NOMO-1 treated with dmso at 0.1 percent for 144 hours (cell line): ENCODE results near the gene PIGV.

Experiments
- DNase-seq: peaks from one replicate; lab custom pipeline; 2025; ENCODE audit not compliant: unreplicated experiment; lab: John Stamatoyannopoulos, UW

Gene PIGV

DNA sequence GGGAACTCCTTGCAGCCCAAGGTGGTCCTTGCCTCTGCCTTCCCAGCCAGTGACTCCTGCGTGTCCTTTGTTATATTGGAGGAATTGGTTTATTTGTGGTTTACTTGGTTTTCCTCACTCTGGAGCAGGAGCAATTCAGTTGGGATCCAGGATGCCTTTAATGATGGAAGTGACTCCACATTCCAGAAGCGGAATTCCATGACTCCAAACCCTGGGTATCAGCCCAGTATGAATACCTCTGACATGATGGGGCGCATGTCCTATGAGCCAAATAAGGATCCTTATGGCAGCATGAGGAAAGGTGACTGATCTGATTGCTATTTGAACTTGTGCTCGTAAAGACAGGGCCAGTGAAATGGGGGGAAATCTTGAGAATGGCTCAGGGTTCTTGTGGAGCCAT is 15.1 kb upstream of the PIGV start:
- DNase-seq = no peak

DNA sequence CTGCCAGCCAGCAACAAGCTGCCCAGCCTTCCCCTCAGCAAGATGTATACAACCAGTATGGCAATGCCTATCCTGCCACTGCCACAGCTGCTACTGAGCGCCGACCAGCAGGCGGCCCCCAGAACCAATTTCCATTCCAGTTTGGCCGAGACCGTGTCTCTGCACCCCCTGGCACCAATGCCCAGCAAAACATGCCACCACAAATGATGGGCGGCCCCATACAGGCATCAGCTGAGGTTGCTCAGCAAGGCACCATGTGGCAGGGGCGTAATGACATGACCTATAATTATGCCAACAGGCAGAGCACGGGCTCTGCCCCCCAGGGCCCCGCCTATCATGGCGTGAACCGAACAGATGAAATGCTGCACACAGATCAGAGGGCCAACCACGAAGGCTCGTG is 13.3 kb upstream of the PIGV start:
- DNase-seq = no peak

DNA sequence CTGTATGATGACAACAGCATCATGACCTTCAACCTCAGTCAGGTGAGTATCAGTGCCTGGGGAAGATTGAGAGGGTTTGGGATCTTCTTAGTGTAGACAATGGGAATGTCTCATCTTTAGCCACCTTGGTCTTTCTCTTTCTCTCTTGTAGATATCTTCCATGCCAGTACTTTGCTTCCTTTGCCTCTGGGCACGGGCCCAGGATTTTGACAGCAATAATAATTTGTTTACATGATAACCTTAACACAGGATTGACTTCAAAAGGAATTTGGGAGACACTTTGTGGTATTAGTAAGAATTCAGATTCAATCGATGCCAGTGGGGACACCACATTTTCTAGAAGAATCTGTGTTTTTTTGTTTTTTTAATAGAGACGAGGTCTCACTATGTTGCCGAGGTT is 12.1 kb upstream of the PIGV start:
- no peak for DNase-seq

DNA sequence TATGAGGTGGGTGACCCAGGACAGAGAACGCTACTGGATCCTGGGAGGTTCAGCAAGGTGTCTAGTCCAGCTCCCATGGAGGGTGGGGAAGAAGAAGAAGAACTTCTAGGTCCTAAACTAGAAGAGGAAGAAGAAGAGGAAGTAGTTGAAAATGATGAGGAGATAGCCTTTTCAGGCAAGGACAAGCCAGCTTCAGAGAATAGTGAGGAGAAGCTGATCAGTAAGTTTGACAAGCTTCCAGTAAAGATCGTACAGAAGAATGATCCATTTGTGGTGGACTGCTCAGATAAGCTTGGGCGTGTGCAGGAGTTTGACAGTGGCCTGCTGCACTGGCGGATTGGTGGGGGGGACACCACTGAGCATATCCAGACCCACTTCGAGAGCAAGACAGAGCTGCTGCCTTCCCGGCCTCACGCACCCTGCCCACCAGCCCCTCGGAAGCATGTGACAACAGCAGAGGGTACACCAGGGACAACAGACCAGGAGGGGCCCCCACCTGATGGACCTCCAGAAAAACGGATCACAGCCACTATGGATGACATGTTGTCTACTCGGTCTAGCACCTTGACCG is 8.6 kb upstream of the PIGV start:
- DNase-seq = no peak

DNA sequence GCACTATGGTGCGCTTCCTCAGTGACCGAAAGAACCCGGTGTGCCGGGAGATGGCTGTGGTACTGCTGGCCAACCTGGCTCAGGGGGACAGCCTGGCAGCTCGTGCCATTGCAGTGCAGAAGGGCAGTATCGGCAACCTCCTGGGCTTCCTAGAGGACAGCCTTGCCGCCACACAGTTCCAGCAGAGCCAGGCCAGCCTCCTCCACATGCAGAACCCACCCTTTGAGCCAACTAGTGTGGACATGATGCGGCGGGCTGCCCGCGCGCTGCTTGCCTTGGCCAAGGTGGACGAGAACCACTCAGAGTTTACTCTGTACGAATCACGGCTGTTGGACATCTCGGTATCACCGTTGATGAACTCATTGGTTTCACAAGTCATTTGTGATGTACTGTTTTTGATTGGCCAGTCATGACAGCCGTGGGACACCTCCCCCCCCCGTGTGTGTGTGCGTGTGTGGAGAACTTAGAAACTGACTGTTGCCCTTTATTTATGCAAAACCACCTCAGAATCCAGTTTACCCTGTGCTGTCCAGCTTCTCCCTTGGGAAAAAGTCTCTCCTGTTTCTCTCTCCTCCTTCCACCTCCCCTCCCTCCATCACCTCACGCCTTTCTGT is 7.3 kb upstream of the PIGV start:
- DNase-seq = no peak

DNA sequence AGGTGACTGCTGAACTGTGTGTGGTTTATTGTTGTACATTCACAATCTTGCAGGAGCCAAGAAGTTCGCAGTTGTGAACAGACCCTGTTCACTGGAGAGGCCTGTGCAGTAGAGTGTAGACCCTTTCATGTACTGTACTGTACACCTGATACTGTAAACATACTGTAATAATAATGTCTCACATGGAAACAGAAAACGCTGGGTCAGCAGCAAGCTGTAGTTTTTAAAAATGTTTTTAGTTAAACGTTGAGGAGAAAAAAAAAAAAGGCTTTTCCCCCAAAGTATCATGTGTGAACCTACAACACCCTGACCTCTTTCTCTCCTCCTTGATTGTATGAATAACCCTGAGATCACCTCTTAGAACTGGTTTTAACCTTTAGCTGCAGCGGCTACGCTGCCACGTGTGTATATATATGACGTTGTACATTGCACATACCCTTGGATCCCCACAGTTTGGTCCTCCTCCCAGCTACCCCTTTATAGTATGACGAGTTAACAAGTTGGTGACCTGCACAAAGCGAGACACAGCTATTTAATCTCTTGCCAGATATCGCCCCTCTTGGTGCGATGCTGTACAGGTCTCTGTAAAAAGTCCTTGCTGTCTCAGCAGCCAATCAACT is 6.4 kb upstream of the PIGV start:
- no peak for DNase-seq

DNA sequence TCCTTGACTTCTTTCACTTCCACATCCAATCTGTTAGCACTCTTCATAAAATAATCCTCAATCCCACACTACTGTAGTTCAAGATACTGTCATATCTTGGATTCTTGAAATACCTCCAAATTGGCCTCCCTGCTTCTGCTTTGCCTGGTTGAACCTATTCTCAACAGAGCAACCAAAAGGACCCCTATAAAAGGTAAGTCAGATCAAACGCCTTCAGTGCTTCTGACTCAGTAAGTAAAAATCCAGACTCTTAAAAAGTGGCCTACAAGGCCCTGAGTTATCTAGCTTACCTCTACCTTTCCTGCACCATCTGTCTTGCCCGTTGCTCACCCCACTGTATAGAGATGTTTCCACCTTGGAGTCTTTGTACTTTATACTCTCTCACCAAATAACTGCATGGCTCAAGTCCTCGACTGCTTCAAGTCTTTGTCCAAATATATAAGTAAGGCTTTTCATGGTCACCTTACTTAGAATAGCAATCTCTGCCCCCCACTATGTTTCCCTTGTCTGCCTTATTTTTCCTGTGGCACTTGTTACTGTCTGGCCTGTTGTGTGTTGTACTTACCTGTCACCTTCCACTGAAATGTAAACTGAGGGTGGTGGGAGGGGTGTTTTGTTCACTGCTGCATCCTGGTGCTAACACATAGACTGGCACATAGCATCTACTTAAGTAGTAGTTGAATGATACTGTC is 5.1 kb upstream of the PIGV start:
- DNase-seq = no peak

DNA sequence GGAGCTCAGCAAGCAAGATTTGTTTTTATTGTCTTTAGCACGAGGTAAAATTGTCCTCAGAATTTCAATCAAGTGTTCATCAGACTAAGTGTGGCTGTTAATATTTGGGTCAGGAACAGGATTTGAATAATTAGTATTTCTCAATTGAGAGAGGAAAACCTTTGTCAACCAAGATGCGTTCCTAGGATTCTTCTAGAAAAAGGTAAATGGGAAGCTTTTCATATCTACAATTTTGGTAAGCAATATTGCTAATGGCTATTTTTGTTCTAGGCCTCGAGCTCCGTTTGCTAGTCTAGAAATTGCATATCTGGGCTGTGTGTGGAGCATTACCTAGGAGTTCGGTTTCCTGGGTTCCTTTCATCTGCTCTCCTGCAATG is 4.1 kb upstream of the PIGV start:
- DNase-seq = no peak

DNA sequence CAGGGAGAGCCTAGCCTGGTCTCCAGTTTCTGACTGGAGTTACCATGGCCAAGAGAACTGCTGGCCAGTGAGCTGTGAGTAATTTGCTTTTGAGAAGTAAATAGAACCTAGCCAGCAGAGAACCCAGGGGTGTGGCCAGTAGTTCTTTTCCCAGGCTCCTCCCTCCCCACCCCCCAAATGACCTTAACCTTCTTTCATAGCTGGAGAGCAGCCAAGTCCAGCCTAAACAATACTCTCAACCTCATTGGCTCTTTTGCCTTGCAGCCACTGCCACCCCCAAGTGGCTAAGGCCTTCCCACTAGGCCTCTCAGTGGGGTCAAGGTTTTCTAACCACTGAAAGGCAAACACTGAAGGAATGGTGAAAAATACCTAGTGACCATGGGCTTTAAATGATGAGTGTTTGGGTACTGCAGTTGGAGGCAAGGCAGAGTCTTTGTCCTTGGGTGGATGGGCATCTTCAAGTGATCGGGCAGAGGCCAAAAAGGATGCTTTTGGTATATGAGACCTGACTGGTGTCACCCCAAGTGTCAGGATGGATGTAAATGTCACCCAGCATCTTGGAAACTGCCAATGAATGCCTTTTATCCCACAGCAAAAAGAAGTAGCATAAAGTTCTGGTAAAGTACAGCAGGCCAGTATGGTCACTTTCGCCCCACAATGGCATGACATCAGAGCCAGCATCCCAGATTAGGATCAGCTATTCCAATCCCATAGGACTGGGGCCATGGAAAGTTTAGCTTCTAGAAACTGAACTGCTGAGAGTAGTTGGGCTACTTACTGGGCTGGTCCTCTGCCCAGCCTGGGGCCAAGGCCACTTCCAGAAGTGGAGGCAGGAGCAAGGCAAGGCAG is 3.5 kb upstream of the PIGV start:
- no peak for DNase-seq

DNA sequence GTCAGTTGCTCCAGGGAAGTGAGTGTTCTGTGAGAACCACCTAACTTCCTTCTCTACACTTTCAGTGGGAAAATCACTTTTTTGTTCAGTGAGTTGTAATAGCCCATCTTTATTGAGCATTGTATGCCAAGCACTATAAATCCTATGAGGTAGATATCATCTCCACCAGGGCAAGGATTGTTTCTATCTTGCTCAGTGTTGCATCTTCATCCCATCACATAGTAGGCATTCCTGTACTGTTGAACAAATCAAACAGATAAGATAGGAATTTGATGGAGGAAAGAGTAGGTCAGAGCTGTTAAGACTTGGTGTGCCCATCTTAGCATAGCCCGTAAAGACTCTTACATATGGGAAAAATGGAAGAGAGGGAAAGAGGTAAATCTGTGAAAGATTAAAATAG is 2.9 kb upstream of the PIGV start:
- no peak for DNase-seq

DNA sequence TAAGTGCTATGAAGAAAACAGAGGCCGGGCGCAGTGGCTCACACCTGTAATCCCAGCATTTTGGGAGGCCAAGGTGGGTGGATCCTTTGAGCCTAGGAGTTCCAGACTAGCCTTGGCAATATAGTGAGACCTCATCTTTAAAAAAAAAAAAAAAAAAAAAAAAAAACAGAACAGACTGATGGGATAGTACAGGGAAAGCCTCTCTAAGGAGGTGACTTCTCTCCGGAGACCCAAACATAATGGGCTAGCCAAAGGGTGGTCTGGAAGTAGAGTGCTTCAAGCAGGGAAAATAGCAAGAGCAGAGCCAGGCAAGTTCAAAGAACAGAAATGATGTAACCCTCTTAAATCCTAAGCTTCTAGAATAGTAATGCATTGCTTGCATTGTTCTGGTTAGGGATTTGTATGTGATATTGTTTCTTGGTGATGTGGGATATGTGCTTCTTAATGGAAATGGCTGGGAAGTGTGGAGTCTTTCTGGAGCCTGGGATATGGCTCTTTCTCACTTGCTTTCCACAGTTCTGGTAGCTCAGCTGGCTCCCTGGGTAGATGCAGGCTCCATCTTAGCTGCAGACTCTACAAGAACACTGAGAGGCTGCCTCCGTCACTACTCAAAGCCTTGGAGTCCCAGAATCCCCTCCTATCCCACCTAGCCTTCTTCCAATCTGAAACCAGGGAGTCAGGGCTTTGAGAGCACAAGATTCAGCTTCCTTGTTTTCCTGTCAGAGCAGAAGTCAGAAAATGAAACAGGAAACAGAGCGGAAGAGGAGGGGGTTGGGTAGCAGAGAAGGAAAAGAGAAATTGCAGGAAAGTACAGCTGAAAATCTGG is 1.9 kb upstream of the PIGV start:
- peak; percentile 55 for DNase-seq

DNA sequence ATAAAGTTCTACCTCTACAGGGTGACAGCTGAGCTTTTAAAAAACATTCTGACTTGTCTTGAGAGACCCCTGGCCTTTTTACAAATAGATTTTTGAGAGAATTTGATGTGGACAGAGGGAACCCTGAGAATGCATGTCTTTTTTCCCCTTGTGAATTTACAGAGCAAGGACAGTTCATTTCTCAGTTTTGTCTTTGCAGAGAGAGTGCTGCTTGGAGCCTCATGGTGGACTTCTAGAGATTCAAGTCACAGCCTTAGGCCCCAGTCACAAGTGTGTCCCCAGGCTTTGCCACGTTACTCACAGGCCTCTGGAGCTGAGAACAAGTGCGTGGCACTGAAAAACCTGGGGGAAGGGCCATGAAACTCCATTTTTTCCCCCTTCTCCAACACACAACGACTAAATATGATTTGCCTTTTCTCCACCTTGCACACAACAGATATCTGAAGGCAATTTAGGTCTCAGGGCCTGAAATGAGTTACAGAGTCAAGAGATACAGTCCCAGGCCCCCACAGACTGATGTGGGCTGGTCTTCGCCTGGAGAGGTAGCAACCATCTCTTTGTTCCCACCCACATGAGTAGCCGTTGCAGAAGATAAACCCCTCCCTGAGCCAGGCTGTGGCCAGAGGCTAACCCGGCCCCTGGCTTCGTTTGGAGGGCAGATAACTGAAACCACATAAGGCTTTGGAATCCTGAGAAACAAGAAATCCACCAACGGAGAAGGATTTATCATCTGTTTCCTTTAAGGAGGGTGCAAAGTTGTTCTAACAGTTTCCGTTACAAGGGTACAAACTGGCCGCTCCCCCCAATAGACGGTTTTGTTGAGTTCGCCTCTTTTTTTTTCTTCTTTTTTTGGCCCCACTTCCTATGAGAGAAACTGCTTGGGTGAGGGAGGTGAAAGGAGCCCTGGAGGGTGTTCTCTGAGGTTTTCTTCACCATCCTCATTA is 1.0 kb upstream of the PIGV start:
- peak; percentile 83 for DNase-seq

DNA sequence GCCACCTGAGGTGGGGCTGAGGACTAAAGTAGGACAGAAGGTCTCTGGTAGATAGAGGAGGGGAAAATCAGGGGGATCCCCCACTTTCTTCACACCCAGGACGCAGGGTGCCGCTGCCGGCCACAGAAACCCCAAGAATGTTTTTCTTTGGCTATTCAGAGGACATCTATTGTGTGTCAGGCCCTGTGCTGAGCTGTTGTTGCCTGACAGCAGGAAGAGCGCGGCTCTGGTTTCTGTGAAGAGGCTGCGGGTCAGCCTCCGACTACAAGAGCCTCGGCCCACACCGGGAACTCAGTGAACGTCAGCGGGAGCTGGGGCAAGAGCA is 407 bp upstream of the PIGV start:
- no peak for DNase-seq

DNA sequence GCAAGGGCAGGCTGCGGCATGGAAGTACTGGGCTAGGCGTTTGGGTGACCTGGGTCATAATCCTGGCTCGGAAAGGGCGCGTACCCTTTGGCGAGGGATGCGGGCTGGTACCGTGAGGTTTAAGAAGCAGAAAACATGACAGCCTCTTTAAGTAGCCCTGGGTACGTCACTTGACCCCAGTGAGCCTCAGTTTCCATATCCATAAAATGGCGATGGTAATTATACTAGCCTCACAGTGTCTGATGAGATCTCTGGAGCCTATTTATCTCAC is 700 bp downstream of the PIGV start:
- no peak for DNase-seq

DNA sequence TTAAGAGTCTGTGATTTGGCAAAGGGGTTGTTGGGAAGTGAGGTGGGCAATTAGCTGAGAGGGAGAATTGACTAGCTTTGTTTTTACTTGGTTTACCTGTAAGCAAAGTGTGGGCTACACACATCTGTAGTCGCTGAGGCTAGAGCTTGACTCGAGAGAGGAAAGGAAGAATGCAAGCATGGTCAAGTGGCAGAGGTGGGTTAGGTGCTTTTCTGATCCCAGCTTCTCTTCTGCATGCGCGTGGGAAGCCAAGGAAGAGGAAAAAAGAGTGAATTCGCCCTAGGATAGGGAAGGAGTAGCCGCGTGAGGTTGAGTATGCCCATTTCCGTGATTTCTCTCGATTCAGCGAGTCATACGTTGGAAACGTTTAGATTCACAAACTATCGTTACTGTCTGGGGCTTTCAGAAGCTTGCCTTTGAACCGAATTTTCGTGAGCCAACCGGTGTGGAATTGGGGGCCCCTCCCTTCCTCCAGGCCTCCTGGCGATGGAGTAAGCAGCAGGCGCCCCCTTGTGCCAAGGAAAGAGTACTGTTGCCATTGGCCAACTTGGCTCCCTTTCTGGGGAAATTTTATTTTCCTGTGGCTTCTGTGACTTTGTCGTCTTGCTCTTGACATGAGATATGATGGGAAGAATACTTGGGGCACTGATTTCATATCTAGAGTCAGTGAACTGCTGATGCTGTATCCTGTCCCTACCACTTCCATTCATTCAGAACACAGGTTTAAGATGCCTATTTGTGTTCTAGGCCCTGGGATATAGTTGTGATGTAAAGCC is 1.3 kb downstream of the PIGV start:
- peak; percentile 81 for DNase-seq

DNA sequence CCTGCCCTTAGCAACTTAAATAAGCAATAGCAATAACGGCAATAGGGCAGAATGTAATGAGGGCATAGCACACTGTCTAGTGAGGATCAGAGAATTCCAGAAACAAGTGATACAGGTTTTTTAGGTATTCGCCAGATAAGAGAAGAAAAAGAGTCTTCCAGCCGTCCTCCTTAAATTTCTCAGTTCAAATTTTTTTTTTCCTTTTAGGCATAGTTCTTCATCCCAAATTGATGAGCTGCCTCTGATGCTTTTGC is 1.8 kb downstream of the PIGV start:
- no peak for DNase-seq

DNA sequence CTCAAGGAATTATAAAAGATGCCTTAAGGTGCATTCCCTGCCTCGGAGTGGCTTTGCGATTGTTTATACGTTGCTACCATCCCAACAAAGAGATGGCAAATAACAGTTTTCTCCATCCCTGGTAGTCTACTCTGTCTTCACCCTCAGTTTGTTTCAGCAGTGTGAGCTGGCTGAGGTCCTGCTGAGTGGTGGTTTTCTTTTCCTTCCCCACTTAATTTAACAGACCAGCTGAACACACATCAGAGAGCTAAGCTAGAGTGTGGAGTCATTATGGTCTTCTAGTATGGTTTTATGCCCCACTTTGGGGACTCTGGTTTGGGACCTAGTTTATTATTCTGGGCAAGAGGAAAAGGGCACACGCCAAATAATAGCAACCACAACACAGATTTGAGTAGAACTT is 2.2 kb downstream of the PIGV start:
- DNase-seq = no peak

DNA sequence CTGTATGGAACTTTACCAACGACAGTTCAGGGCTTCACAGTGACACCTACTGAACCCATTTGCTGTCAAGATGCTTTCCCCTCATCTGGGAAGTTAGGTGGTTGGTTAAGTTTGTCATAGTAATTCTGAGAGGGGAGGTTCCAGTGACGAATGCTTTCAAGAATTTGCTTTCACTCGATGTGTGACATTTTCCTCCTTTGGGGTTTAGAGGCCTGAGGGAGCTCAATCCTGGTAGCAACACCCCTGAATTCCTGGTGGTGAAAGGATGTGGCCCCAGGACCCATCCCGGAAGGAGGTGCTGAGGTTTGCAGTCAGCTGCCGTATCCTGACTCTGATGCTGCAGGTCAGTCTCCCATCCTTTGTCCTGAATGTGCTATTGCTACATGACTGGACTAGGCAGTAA is 2.8 kb downstream of the PIGV start:
- no peak for DNase-seq

DNA sequence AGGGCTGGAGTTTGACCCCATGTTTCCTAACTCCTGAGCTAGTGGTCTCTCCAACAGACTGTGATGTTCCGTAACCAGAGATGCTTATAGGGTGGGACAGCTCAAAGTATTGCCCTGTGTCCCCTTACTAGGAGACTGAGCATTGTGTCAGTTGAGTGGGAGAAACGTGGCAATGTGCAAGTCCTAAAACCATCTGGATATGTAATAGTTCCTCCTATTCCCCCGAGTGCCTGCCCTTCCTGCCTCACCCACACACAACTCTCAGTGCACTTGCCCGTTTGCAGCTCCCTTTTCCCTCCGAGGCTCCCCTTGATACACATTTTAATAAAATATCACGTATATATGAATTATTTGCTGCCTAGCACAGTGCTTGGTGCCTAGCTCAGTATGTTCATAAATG is 3.4 kb downstream of the PIGV start:
- no peak for DNase-seq

DNA sequence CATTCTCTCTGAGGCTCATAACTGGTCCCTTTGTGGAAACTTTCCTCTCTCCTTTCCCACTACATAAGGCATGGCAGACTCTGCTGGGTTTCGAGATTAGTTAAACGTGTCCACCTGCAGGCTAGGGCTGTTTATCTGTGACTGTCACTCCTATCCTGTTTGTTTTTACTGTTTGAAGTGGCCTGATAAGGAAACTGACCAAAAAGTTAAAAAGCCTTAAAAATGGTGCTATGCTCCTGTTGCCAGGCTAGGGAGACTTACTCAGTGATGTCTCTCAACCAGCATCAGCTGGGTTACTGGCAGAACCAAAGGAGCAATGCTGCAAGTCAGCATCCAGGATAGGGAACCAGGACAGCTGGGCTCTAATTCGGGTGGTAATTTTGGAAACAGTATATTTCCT is 3.9 kb downstream of the PIGV start:
- DNase-seq = no peak
